Measurements from ENCODE around the gene TMEM125.

The TMEM125 gene

GRCh38 chr1:43279161-43279560 lies 9.4 kb downstream of the TMEM125 start:
- Histone ChIP-seq H3K4me1 (ENCODE audit: control insufficient read depth, insufficient read depth, low read length) (no peaks in the 10 kb centered on the region), H3K27me3 (ENCODE audit: control insufficient read depth, insufficient read depth, low read length) (no peaks in the 10 kb centered on the region), H3K9me3 (ENCODE audit: control insufficient read depth, insufficient read depth, low read length) (no peaks in the 10 kb centered on the region), H3K36me3 (ENCODE audit: control insufficient read depth, insufficient read depth, low read length) (peaks cover 4% of the 10 kb centered on the region), H3K4me3 (ENCODE audit: low read depth, low read length) (no peak overlapping the region), H3K9ac (ENCODE audit: low read depth, low read length) (no peak overlapping the region)

- peaks cover 4% of the 10 kb centered on the region for H3K36me3 ChIP-seq (ENCODE audit: control insufficient read depth, insufficient read depth, low read length)
- no peaks in the 10 kb centered on the region for H3K9me3 ChIP-seq (ENCODE audit: control insufficient read depth, insufficient read depth, low read length)
- H3K27me3 ChIP-seq (ENCODE audit: control insufficient read depth, insufficient read depth, low read length) = no peaks in the 10 kb centered on the region
- no peak overlapping the region for H3K9ac ChIP-seq (ENCODE audit: low read depth, low read length)
- H3K4me1 ChIP-seq (ENCODE audit: control insufficient read depth, insufficient read depth, low read length) = peaks cover 2% of the 10 kb centered on the region
- H3K4me3 ChIP-seq (ENCODE audit: low read depth, low read length) = no peak overlapping the region
These were observed 9.9 kb downstream of the TMEM125 start for GRCh38 chr1:43279666-43280065.

- H3K27me3 ChIP-seq (ENCODE audit: control insufficient read depth, insufficient read depth, low read length) = no peaks in the 10 kb centered on the region
These were observed 10.9 kb downstream of the TMEM125 start for GRCh38 chr1:43280692-43281091.

GRCh38 chr1:43282220-43283195 lies 12.7 kb downstream of the TMEM125 start:
- Histone ChIP-seq H3K4me1 (ENCODE audit: control insufficient read depth, insufficient read depth, low read length) (peaks cover 12% of the 10 kb centered on the region), H3K4me3 (ENCODE audit: low read depth, low read length) (no peak overlapping the region), H3K36me3 (ENCODE audit: control insufficient read depth, insufficient read depth, low read length) (peaks cover 4% of the 10 kb centered on the region), H3K9me3 (ENCODE audit: control insufficient read depth, insufficient read depth, low read length) (no peaks in the 10 kb centered on the region), H3K9ac (ENCODE audit: low read depth, low read length) (no peak overlapping the region), H3K27me3 (ENCODE audit: control insufficient read depth, insufficient read depth, low read length) (no peaks in the 10 kb centered on the region)

More at GRCh38 chr1:43280692-43281091, 10.9 kb downstream of the TMEM125 start:
- Histone ChIP-seq H3K4me1 (ENCODE audit: control insufficient read depth, insufficient read depth, low read length) (peaks cover 7% of the 10 kb centered on the region), H3K4me3 (ENCODE audit: low read depth, low read length) (no peak overlapping the region), H3K9me3 (ENCODE audit: control insufficient read depth, insufficient read depth, low read length) (no peaks in the 10 kb centered on the region), H3K36me3 (ENCODE audit: control insufficient read depth, insufficient read depth, low read length) (peaks cover 4% of the 10 kb centered on the region), H3K9ac (ENCODE audit: low read depth, low read length) (no peak overlapping the region)

- Histone ChIP-seq H3K27me3 (ENCODE audit: control insufficient read depth, insufficient read depth, low read length) (no peaks in the 10 kb centered on the region), H3K4me1 (ENCODE audit: control insufficient read depth, insufficient read depth, low read length) (peaks cover 12% of the 10 kb centered on the region), H3K9me3 (ENCODE audit: control insufficient read depth, insufficient read depth, low read length) (no peaks in the 10 kb centered on the region), H3K36me3 (ENCODE audit: control insufficient read depth, insufficient read depth, low read length) (peaks cover 4% of the 10 kb centered on the region), H3K9ac (ENCODE audit: low read depth, low read length) (no peak overlapping the region), H3K4me3 (ENCODE audit: low read depth, low read length) (no peak overlapping the region)
These were observed 14.3 kb downstream of the TMEM125 start for GRCh38 chr1:43284065-43284464.

- peak overlapping the region; percentile 83 for H3K4me3 ChIP-seq (ENCODE audit: low read depth, low read length)
- H3K36me3 ChIP-seq (ENCODE audit: control insufficient read depth, insufficient read depth, low read length) = peaks cover 4% of the 10 kb centered on the region
- no peaks in the 10 kb centered on the region for H3K9me3 ChIP-seq (ENCODE audit: control insufficient read depth, insufficient read depth, low read length)
- peaks cover 12% of the 10 kb centered on the region for H3K4me1 ChIP-seq (ENCODE audit: control insufficient read depth, insufficient read depth, low read length)
- H3K27me3 ChIP-seq (ENCODE audit: control insufficient read depth, insufficient read depth, low read length) = no peaks in the 10 kb centered on the region
- H3K9ac ChIP-seq (ENCODE audit: low read depth, low read length) = no peak overlapping the region
These were observed 14.8 kb downstream of the TMEM125 start for GRCh38 chr1:43284546-43285110.

GRCh38 chr1:43285269-43285990 lies 15.6 kb downstream of the TMEM125 start, which contains the start of gene C1orf210:
Gene C1orf210, minus strand, starts transcription at chr1:43285581. Its CDS starts 2,311 bp downstream, at chr1:43283270.
- Histone ChIP-seq H3K27me3 (ENCODE audit: control insufficient read depth, insufficient read depth, low read length) (no peaks in the 10 kb centered on the region), H3K36me3 (ENCODE audit: control insufficient read depth, insufficient read depth, low read length) (peaks cover 4% of the 10 kb centered on the region), H3K4me1 (ENCODE audit: control insufficient read depth, insufficient read depth, low read length) (peaks cover 12% of the 10 kb centered on the region), H3K9ac (ENCODE audit: low read depth, low read length) (peak within 1 kb of the TSS; percentile 65), H3K4me3 (ENCODE audit: low read depth, low read length) (peak within 1 kb of the TSS; percentile 83), H3K9me3 (ENCODE audit: control insufficient read depth, insufficient read depth, low read length) (no peaks in the 10 kb centered on the region)

- Histone ChIP-seq H3K9me3 (ENCODE audit: control insufficient read depth, insufficient read depth, low read length) (no peaks in the 10 kb centered on the region), H3K27me3 (ENCODE audit: control insufficient read depth, insufficient read depth, low read length) (no peaks in the 10 kb centered on the region), H3K4me3 (ENCODE audit: low read depth, low read length) (peak overlapping the region; percentile 45), H3K4me1 (ENCODE audit: control insufficient read depth, insufficient read depth, low read length) (peaks cover 12% of the 10 kb centered on the region), H3K9ac (ENCODE audit: low read depth, low read length) (peak overlapping the region; percentile 65), H3K36me3 (ENCODE audit: control insufficient read depth, insufficient read depth, low read length) (peaks cover 4% of the 10 kb centered on the region)
These were observed 16.3 kb downstream of the TMEM125 start for GRCh38 chr1:43286115-43286514.

GRCh38 chr1:43286533-43286932 lies 16.8 kb downstream of the TMEM125 start:
- Histone ChIP-seq H3K9ac (ENCODE audit: low read depth, low read length) (peak overlapping the region; percentile 65), H3K27me3 (ENCODE audit: control insufficient read depth, insufficient read depth, low read length) (no peaks in the 10 kb centered on the region), H3K9me3 (ENCODE audit: control insufficient read depth, insufficient read depth, low read length) (no peaks in the 10 kb centered on the region), H3K4me1 (ENCODE audit: control insufficient read depth, insufficient read depth, low read length) (peaks cover 12% of the 10 kb centered on the region), H3K36me3 (ENCODE audit: control insufficient read depth, insufficient read depth, low read length) (peaks cover 4% of the 10 kb centered on the region), H3K4me3 (ENCODE audit: low read depth, low read length) (no peak overlapping the region)

- Histone ChIP-seq H3K9ac (ENCODE audit: low read depth, low read length) (no peak overlapping the region), H3K4me1 (ENCODE audit: control insufficient read depth, insufficient read depth, low read length) (peaks cover 12% of the 10 kb centered on the region), H3K4me3 (ENCODE audit: low read depth, low read length) (no peak overlapping the region), H3K27me3 (ENCODE audit: control insufficient read depth, insufficient read depth, low read length) (no peaks in the 10 kb centered on the region), H3K36me3 (ENCODE audit: control insufficient read depth, insufficient read depth, low read length) (no peaks in the 10 kb centered on the region), H3K9me3 (ENCODE audit: control insufficient read depth, insufficient read depth, low read length) (no peaks in the 10 kb centered on the region)
These were observed 18.4 kb downstream of the TMEM125 start for GRCh38 chr1:43288058-43288784.
